NCI-H1436 treated with DMSO at 0.1 percent for 48 hours (cell line): ENCODE results near the gene GPR32.
"Not testable (repeated sequence)": the region's sequence is repeated elsewhere in the genome, so short reads cannot be mapped to it uniquely, and the experiment has no call there.

Experiments
- DNase-seq: peaks from one replicate; lab custom pipeline; 2025; lab: John Stamatoyannopoulos, UW

The GPR32 gene

GRCh38 chr19:50747141-50747540 is 23.1 kb upstream of the GPR32 start:
- DNase-seq: not testable (repeated sequence)

- no peak for DNase-seq
Observed at GRCh38 chr19:50749490-50749889, 20.8 kb upstream of the GPR32 start.

GRCh38 chr19:50750010-50750409 is 20.3 kb upstream of the GPR32 start:
- no peak for DNase-seq

DNA sequence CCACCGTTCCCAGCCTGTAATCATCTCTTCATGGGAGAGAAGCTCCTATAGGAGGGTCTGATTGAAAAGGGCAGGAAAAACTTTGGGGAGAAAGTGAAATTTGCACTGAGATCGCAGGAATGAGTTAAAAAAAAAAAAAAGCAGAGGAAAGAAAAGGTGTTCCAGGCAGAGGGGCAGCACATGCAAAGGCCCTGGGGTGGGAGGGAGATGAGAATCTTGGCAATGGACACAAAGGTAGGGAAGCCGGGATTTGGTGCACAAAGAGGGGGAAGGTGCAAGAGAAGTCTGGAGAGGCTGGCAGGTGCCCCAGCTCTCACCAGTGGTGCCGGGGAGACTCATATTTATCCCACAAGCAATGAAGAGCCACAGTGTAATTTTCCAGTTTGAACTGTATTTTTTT is 16.4 kb upstream of the GPR32 start:
- no peak for DNase-seq

DNA sequence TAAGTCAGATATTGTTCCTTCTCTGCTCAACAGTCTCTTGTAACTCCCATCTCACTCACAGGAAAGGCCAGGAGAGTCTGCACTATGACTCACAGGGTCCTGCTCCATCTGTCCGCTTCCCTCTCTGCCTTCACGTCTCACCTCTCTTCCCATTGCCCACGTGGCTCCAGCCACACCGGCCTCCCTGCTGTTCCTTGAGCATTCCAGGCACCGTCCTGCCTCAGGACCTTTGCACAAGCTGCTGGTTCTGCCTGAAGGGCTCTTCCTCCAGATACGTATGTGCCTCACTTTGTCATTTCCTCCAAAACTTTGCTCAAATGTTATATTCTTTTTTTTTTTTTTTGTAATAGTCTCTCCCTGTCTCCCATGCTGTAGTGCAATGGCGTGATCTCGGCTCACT is 14.0 kb upstream of the GPR32 start:
- not testable (repeated sequence) for DNase-seq

- DNase-seq: not testable (repeated sequence)
Observed at GRCh38 chr19:50757624-50758023, 12.6 kb upstream of the GPR32 start.

DNA sequence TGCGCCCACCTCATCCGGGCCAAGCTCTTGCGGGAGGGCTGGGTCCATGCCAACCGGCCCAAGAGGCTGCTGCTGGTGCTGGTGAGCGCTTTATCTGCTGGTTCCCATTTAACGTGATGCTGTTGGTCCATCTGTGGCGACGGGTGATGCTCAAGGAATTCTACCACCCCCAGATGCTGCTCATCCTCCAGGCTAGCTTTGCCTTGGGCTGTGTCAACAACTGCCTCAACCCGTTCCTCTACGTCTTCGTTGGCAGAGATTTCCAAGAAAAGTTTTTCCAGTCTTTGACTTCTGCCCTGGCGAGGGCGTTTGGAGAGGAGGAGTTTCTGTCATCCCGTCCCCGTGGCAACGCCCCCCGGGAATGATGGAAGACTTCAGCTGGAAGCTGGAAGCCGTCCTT is 11.2 kb upstream of the GPR32 start:
- not testable (repeated sequence) for DNase-seq

DNA sequence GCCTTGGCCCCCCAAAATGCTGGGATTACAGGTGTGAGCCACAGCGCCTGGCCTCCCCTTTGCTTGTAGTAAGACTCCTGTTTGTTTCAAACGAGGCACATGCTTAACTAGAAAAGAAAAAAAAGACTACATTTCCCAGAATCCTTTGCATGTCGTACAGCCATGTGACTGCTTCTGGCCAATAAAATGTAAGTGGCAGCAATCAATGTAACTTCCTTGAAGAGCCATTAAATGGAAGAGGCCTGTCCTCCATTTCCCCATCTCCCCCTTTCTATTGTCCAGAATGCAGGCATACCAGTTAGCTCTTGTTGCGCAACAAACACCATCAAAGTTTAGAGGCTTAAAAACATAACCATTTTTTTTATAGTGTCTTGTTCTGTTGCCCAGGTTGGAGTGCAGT is 10.4 kb upstream of the GPR32 start:
- DNase-seq: no peak

- DNase-seq: not testable (repeated sequence)
Observed at GRCh38 chr19:50761501-50761900, 8.8 kb upstream of the GPR32 start.

DNA sequence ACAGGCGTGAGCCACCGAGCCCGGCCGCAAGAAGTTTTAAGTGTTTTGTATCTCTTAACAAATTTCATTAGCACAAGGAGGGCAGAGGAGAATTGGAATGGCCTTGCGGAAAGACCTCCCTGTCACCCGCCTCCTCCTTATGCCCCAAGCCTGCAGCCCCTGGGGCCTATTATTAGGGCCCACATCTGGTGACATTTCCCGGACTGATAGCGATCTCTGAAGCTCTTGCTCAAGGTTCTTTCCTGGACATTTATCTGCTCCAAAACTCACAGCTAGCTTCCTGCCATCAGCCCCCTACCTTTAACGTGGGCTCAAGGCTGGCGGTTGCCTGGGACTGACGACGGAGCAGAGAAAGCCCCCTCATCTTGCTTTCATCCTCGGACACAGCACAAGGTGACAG is 6.7 kb upstream of the GPR32 start:
- DNase-seq: not testable (repeated sequence)

DNA sequence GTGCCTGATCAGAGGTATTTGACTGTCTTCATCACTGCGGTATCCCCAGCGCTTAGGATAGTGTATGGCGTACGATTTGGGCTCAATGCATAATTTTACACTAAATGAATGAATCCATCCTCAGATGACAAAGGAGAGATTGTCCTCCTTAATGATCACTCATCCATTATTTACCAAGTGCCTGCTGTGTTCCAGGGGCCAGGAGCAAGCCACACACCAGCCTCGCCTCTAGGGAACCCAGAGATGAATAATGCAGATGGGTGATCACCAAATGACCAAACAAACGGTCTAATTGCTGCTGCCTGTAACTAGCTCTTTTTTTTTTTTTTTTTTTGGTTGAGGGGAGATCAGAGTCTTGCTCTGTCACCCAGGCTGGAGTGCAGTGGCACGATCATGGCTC is 5.9 kb upstream of the GPR32 start:
- DNase-seq: no peak

DNA sequence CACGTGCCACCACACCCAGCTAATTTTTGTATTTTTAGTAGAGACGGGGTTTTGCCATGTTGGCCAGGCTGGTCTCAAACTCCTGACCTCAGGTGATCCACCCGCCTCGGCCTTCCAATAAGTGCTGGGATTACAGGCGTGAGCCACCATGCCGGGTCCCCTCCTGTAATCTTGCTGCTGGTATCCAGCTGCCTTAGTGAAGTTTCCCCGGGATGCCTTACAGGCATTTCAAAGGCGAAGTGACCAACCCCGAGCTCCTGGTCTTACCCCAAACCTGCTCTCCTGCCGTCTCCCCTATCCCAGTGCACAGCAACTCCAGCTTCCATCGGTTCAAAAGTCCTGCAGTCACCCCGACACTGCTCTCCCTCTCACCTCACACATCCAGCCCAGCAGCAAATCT is 3.5 kb upstream of the GPR32 start:
- DNase-seq: not testable (repeated sequence)

GRCh38 chr19:50767263-50767662 is 3.0 kb upstream of the GPR32 start:
- DNase-seq: not testable (repeated sequence)

- DNase-seq: no peak
Observed at GRCh38 chr19:50768277-50768676, 2.0 kb upstream of the GPR32 start.

- DNase-seq: no peak
Observed at GRCh38 chr19:50770888-50771287, 624 bp downstream of the GPR32 start.

DNA sequence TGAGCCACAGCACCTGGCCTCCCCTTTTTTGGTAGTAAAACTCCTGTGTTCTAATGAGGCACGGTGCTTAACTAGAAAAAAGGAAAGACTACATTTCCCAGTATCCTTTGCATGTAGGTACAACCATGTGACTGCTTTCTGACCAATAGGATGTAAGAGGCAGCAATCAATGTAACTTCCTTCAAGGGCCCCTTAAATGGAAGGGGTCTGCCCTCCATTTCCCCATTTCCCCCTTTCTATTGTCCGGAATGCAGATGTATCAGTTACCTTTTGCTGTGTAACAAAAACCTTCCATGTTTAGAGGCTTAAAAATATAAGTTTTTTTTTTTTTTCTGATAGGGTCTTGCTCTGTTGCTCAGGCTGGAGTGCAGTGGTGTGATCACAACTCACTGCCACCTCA is 2.2 kb downstream of the GPR32 start:
- no peak for DNase-seq

GRCh38 chr19:50772912-50773311 is 2.6 kb downstream of the GPR32 start:
- not testable (repeated sequence) for DNase-seq

DNA sequence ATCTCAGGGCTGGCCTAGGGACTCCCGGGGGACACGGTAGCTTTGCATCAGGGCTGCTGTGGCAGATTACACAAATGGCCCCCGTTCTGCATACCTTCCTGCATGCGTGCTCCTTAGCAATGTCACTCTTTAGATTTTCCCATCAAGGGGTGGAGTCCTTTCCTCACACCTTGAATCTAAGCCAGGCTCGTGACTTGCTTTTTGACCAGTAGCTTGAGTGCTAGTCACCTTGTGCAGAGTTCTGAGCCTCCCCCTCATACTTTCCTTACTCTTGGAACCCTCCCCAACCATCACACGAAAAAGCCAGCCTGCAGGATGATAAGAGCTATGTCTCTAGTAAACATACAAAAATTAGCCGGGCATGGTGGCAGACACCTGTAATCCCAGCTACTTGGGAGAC is 3.2 kb downstream of the GPR32 start:
- DNase-seq: not testable (repeated sequence)

- DNase-seq: no peak
Observed at GRCh38 chr19:50776131-50776530, 5.9 kb downstream of the GPR32 start.

- no peak for DNase-seq
Observed at GRCh38 chr19:50777261-50777660, 7.0 kb downstream of the GPR32 start.

DNA sequence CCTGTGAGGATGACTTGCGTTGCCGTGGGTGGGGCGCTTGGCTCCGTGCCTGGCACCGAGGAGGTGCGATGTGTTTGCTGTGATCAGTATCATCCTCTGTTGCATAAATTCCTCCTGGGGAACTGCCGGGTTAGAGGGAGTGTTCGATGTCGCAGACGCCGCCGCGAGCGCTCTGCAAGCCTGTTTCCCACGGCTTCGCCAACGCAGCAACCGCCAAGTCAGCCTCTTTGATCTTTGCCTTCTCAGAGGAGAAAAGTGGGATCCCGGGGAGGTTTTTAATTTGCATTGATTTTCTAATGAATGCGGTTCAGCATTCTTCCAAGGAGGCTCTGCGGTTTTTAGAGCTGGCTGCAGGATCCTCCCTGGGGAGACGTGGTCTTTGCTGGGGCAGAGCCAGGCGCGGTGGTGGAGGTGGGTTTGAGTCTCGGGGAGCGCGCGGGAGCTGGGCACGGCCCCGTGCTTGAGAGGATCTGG is 7.6 kb downstream of the GPR32 start:
- no peak for DNase-seq

DNA sequence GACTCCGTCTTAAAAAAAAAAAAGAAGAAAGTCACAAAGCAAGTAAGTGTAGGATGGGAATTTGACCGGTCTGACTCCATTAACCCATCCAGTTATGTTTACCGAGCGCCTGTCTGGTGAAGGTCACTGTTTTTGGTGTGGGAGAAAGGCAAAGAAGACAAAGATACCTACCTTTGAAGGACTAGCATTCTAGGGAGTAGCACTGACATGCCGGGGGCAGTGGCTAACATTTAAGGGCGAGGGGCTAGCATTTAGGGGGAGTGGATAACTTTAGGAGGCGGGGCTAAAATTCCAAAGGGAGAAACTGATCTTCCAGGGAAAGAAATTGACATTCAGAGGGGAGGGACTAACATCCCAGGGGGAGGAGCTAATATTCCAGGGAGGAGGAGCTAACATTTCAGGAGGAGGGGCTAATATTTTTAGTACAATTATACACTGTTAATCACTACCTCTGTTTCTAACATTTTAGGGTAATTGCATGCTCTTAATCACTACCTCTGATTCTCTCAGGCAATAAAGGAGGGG is 8.7 kb downstream of the GPR32 start:
- DNase-seq: no peak

DNA sequence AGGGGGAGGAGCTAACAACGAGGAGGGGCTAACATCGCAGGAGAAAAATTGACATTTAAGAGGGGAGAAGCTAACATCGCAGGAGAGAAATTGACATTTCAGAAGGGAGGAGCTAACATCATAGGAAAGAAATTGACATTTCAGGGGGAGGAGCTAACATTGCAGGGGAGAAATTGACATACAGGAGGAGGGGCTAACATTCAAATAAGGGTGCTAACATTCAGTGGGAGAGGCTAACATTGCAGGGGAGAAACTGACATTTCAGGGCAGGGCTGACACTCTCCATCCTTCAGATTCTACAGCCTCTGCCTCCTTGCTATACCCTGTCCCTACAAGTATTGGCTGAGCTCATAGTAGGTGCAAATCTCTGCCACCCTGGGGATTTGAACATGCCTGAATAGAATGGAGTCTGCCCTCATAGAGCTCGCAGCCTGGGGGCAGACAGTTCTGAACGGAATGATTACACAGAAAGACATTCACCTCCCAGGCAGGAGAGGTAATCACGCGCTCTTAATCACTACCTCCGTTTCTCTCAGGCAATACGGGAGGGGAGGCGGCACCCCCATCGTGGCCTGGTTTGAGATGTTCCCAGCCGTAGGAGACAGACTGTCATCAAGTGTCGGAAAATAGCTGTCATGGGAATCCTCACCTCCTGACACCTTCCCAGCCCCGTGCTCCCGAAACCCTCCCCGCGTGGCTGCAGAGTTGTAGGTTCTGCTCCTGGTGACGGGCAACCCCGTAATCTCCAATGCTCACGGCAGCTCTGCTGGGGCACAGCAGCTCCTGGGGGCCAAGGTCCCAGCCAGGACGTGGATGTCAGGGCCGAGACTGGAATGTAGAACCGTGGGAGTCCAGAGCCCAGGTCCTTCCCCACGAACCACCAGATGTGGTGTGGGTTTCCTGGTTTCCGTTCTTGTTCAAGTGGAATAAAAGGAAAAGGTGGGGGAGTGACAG is 9.5 kb downstream of the GPR32 start:
- no peak for DNase-seq
